Measurements from ENCODE around the gene SLC25A21.
"Not testable (repeated sequence)": the region's sequence is repeated elsewhere in the genome, so short reads cannot be mapped to it uniquely, and the experiment has no call there.

Gene SLC25A21

DNA sequence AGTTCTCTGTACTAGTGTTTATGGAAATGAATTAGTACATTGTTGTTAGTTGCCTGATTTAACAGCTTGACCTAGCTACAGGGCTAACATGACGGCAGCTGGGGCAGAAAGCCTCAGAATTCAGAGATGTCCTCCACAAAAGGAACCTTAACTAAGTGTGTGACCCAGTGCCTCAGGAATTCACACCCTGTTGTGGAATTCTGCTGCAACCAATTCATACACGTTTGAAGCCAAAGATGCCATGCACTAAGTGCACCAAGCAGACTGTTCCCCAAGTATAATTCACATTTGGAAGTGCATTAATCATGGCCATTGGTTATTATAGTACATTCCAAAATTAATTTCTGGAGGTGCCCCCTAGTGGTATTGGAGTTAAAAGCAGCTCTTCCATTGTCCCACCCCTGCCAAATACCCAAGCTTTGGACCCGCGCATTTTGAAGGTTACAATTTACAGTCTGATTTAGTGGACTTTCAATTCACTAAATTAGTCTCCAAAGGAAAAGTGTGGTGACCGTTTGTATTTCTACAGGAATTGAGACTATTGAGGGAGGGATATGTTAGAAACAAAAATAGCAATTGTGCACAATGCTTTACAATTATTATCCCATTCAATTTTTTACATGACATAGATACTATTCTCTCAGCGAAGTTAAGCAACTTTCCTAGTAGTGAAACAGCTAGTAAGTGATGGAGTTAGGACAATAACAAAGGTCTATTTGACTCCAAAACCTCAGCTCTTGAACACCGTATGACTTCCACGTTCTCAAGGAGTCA, 424.8 kb downstream of the SLC25A21 start:
- no peak for DNase-seq

DNA sequence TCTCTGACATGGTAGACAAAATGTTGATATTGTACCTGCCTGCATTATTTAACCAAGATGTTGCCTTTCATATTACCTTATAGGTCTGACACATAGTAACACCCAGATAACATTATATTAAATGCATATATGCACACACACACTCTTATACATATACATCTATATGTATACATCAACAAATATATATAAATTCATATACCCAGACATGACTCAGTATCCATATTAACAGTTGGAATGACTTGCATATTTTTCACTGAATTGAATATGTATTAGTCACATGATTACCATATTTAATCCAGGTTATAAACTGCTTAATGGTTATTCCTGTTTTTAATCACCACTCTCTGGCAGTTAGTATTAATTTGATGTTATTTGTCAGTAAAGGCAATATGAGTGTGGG, 425.5 kb downstream of the SLC25A21 start:
- DNase-seq, result no peak

DNA sequence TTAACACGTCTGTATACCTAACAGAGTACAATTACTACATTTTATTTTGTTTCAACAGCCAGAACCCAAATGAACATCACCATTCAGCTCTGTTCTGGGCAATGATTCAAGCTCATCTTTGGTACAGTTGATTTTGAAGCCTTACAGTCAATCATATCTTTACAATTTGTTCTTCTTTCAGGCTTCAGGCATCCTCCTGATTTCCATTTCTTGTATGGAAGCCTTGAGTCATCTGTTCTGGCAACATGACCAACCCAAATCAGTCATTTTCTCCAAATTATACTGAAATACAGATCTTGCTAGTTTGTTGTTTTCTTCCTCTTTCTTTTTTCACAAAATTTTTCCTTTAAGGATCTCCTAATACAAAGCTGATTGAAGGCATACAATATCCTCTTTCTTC, 430.5 kb downstream of the SLC25A21 start:
- no peak for DNase-seq

DNA sequence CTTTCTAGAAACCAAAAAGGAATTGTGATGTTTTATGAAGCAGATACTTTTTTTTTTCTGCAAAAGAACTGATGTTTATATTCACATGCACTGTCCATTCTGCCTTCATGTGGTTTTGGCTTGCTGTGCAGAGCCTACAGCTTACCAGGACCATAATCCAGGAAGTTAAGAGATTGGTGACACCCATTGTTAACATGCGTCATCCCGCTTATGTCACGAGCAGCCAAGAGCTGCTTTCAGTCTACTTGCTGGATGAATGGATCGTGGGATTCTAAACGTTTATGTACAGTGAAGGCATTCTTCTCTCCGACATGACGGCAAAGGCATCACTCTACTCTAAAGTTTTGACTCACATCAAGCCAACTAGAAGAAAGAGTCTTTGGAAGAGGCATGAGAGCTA, 434.1 kb downstream of the SLC25A21 start:
- DNase-seq, result no peak

DNA sequence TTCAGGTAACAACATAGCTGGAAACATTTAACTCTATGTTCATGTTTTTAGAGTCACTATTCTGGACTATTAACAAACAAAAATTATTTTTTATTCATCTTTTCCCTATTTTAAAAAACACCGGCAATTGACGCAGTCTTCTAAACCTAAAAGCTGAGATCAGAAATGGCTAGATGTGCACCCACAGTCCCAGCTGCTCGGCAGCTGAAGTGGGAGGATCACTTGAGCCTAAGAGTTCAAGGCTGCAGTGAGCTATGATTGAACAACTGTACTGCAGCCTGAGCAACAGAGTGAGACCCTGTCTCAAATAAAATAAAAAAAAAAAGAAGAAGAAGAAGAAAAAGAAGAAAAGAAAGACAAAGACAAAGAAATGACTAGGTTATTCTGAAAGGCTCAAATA, 446.3 kb downstream of the SLC25A21 start:
- DNase-seq, result no peak

DNA sequence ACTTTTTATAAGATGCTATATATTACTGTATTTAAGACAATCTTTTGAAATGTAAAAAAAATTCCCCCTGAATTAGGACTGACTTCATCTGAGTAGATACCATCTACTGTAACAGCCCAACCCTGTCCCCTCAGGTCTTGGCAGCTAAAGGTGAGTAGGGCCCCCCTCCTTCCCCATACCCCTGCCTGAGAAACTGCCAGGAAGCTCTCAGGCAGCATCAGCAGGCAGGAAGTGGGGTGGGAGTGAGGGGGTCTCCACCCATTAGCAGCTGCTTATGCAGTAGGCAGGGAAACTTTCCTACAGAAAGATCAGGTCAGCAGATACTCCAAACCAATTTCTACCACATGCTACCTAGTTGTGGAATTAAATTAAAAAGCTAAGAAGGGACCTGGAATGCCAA, 448.2 kb downstream of the SLC25A21 start:
- DNase-seq, result no peak

DNA sequence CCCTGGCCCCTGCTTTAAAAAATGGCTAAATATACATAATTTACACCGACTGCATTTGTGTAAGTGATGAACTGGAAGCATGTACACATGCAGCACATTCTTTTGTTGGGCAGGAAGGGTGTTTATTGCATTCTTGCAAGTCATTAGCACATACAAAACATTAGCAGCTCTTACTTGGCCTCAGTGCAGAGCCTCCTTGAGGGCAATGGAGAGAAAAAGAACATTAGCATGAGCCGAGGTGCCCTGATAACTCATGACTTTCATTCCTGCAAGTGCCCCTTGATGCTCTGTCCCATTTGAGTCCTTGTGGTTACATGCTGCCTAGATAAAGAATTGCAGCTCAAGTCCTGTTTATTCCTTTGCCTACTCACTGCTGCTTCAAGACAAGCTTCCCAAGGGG, 448.9 kb downstream of the SLC25A21 start:
- no peak for DNase-seq

DNA sequence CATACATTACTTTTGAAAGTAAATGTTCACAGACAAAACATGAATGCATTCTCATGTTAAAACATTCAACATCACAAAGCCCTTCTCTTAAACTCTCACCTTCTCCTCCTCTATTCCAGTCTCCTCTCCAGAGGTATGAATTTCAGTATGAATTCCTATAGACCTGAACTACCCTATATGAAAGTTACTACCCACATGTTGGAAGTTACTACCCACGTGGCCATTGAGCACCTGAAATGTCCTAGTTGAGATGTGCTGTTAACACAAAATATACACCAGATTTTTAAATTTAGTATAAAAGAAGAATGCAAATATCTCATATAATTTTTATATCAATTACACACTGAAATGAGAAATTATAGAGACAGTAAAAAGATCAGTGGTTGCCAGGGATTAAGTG, 450.5 kb downstream of the SLC25A21 start:
- no peak for DNase-seq

DNA sequence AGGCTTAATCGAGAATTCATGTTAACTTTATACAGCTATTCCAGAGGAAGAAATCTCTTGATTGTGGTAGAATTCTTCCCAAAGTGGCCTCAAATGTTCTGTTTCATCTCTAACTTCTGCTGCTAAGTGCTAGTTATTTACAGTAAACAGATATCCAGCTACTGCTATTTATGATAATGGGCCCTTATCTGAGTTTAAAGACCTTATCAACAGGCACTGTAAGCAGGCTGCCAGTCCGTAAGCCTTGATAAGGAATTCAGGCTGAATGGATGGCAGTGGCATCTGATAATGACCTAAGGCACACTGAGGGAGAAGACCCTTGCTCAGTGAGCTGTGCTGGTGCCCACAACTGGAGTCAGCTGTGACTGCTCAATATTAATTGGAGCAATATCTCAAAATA, 451.7 kb downstream of the SLC25A21 start:
- DNase-seq, result no peak

DNA sequence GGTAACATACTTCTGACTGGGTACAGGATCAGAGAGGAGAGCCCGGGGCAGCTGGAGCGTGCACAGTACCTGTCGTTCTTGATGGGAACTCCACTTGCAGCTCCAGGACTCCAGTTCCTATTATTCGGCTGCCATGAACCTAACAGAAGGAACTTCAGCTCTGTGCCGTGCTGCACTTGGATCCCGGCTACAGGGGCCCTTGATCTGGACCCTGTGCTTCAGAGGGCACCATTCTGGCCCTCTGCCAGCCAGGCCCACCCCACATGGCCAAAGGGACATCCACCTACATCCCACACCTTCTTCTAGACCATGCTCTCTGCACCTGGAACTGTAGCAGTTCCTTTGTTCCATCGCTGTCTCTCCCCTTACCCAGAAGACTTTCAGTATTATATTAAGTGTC, 452.6 kb downstream of the SLC25A21 start:
- DNase-seq, result no peak

DNA sequence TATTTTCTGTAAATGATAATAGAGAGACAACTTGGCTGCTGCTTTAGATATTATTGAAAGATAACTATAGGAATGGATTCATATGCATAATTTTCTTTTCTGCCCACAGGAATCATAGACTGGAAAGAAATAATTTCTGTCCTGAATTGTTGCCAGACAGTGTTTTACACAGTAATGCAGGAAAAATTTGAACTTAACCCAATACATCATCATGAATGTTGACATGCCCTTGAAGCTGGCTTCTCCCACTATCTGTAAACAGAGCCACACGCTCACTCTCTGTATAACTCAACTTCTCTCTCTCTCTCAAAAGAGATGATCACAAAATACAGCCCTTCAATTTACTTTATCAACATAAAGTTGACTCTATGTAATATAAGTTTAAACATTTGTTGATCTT, 454.2 kb downstream of the SLC25A21 start:
- DNase-seq, result no peak

DNA sequence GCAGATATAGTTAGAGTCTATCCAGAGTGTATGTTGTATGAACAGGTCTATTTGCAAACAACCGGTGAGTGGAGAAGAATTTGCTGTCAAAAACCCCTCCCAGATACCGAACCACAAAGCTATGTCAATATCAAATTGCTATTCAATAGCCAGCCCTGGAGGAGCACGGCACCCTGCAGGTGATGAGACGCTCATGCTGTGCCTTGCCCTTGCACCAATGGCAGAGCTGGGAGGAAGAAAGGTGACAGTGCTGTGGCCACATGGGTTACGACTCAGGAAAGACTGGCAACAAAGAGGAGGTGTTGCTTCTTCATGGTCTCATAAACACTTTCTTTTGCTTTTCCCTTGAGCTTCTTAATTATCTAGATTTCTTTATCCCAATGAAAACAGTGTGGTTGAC, 455.0 kb downstream of the SLC25A21 start:
- DNase-seq, result no peak

DNA sequence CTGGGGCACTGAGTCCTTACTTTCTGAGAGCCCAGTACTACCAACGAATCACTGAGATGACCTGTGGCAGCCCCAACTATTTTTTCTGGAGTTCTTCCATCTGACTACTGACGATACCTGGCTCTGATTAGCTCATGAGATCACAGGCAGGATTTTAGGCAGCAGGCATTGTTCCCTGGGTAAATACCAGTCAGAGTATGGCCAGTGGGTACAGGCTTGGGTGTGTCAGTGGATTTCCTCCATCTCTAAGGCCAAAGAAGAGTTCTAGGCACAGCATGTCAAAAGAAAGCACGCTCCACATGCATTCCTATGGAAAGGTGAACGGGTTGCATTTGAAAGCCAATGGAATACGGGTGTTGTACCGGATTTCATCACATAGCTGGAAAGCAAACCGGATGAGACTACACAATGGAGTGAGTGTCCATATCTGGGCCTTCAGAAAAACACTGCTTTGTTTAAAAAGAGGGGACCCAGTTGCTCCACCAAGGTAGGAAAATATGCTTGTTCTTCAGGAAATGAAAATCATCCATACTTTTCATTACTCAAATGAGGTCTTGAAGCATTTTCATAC, 455.7 kb downstream of the SLC25A21 start:
- DNase-seq, result no peak

DNA sequence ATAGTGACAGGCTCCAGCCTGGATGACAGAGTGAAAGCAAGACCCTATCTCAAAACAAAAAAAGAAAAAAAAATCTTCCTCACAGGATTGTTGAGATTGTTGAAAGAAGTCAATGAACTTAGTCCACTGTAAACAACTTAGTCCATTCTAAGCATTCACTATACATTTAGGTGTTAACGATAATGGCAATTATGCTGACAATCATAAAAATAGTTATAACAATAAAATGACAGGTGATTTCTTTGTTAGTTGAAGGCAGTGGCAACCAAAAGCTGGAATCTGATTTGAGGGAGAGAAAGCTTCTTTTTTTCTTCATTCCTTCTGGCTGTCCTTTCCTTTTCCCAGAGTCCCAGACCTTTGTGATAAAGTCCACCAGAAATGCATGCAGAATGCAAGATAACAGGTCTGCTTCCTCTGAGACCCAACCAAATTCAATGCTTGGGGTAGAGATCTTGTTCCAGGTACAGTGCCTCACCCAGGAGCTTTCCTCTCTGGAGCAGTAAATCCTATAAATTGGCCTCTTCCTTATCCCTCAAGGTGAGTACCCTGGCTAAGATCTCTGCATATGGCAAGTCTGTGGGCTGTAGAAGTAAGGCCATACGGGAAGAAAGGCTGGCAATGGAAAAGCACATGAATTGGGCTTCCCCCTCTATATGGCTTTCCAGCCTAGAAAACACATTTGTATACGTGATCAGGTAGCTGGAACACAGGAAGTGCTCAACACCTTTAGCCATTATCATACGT, 458.3 kb downstream of the SLC25A21 start:
- no peak for DNase-seq

DNA sequence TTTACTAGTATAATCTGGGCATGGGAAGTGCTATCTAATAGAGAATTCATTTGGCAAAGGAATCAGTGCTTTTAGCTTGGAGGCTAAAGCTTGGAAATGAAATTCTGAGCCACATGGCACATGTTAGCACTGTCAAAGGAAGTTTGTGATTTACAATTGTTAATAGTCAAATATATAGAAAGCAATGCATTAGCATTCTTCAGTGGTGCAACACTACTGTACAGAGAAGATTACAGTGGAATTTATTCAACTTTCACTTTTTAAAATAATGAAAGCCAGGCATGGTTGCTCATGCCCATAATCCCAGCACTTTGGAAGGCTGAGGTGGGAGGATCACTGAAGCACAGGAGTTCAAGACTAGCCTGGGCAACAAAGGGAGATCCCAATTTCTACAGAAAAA, 464.8 kb downstream of the SLC25A21 start:
- no peak for DNase-seq

DNA sequence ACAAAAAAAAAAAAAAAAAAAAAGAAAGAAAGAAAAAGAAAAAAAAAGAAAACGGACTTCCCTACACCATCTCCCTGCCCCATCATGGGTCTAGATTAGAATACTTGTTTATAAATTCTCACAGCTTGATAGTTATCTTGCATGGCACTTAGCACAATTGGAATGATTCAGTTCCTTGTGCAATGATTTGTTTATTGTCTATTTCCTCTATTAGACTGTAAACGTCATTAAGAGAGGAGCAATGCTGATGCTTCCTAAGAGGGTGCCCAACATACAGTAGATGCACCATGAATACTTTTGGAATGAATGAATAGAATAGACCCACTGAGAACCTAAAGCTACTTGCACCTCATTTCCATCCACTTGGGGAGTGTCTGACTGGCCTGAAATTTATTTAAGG, 469.9 kb downstream of the SLC25A21 start:
- no peak for DNase-seq

DNA sequence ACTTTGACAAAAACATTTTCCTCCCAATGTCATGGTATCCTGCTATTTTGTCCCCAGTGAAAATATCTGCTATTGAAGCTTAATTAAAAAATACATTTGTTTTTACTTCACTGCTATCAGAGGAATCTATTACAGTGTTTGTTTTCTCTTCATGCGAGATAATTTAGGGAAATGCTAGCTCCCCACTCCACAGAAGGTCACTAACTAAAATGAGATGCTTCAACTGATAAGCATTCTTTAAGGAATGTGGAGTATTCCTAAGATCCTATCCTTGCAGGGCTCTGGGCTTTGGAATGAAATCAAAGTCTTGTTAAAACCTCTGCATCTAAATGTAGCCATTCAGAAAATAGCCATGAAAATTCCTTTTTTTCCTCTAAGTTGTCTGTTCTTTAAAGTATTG, 471.3 kb downstream of the SLC25A21 start:
- no peak for DNase-seq

DNA sequence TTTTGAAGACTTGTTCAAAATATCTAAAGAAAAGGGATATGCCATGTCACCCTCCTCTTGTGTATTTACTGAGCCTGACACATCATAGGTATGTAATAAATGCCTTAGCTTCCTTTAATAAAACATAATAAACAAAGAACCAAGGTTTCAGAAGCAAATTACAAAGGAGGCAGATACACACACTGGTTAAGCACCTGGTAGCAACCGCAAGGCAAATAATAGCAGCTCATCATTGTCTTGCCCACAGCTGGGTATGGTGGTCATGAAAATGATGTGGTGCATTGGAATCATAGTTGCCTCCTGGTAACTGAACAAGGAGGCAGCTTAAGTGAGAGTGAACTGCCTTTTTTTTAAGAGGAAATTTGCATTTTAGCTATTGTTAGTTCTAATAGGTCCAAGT, 471.8 kb downstream of the SLC25A21 start:
- DNase-seq, result no peak

DNA sequence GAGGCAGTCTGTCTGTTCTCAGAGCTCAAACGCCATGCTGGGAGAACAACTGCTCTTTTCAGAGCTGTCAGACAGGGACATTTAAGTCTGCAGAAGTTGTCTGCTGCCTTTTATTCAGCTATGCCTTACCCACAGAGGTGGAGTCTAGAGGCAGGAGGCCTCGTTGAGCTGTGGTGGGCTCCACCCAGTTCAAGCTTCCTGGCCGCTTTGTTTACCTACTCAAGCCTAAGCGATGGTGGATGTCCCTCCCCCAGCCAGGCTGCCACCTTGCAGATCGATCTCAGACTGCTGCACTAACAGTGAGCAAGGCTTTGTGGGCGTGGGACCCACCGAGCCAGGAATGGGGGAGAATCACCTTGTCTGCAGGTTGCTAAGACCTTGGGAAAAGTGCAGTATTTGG, 473.0 kb downstream of the SLC25A21 start:
- not testable (repeated sequence) for DNase-seq

DNA sequence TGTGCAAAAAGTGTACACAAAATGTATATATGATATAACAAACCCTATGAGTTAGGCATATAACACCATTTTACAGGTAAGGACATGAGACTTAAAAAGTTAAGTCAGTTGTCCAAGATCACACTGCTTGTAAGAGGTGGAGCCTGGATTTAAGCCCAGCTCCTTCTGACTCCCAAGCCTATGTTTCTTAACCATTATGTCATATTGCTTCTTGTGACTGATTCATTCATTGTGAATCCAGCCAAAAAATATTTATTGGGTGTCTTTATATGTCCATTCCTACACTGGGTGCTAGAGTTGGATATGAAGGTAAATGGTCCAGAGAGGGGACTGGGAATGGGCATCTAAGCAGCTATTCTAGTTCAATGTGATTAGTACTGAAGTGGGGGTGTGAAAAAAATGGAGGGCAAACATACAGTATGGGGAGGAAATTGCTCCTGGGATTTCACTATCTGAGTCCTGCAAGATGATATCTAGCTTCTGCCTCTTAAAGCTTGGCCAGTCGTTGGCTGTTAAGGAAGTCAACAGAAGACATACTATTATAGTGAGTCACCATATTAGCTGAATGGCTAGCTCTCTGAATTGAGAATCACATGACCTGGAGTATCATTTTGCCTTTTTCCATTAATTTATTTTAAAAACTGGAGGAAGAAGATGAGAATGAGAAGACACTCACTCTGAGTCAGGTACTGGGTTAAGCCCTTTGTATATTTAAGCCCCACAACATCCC, 481.9 kb downstream of the SLC25A21 start:
- no peak for DNase-seq

DNA sequence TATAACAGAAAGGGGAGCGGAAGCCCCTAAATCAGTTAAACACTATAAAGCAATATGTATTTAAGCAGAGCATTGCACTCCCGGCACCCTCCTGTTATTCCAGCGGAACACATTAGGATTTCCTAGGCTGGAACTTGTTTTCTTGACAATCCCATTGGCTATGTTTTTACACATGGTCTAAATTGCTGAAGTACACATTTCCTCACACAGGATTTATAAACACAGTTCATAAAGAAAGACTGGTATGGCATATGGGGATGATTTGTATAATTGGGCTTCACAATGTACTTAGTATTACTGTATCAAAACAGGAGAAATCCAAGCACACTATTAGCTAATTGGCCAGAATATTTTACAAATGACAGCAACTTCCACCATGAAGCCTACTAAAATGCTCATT, 487.5 kb downstream of the SLC25A21 start:
- DNase-seq, result no peak

DNA sequence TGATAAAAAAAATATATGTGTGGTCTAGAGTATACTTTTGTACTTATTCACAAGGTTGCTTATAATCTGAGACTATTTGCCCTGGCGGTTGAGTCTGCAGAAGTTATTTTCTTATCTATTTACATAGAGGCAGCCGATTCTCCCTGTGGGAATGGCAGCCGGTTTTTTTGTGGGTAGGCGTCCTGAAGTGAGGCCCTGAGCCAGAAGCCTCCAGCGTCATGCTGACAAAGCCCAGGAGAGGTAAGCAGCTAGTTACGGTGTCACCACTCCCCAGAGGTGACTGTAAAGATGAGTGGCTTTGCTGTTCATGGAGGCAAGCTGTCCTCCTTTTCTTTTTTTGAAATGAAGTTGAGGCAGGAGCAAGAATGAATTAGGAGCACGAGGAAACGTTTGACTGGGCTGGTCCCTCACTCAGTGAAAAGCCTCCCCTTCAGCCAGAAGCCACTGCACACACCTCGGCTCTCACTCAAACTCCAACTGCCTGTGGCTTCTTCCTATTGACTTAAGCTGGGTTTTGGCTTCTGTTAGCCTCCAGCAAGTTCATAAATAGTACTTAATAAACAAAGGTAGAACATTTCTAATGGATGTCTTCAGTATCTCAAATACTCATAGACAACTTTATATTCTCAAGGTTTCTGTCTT, 489.2 kb downstream of the SLC25A21 start:
- DNase-seq, result no peak

DNA sequence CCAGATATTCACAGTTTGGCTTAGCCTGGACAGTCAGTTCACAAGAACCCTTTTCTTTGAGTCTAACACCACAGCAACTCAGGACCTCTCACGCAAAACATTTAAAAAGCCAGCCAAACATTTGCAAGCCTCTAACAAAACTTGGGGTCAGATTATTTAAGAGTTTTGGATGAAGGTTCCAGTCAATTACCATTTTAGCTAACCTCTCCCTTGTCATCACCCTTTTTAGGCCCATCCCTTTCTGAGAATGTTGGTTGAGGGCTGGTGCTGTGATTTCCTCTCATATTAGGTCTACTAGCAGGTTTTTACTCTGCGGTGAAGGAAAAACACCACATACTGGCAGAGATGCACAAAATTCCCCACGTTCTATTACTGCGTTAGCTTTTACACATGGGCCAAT, 490.1 kb downstream of the SLC25A21 start:
- DNase-seq, result no peak
